Keratinocyte (primary cell): ENCODE measurements around the gene SNRNP35.

Source experiments
- EZH2 ChIP-seq: IDR thresholded peaks from one replicate; pipeline ENCODE4 v1.6.1; 2012; ENCODE audit warnings: inconsistent platforms, mild to moderate bottlenecking, low read length, moderate library complexity
- TF ChIP-seq, protein P1 (sequence below), 3 experiments: IDR thresholded peaks in 1 of 3; conservative IDR thresholded peaks in 1 of 3; optimal IDR thresholded peaks in 1 of 3; 2 replicates in 2 of 3; 3 replicates in 1 of 3; pipeline versions ENCODE3 to v1.5.1; 2011; ENCODE audit warnings: low read length in 3 of 3, mild to moderate bottlenecking in 3 of 3, moderate library complexity in 2 of 3, control low read depth in 1 of 3, inconsistent platforms in 1 of 3; ENCODE audit not compliant: insufficient read depth in 2 of 3; ENCODE audit errors: extremely low read depth in 1 of 3

DNA sequence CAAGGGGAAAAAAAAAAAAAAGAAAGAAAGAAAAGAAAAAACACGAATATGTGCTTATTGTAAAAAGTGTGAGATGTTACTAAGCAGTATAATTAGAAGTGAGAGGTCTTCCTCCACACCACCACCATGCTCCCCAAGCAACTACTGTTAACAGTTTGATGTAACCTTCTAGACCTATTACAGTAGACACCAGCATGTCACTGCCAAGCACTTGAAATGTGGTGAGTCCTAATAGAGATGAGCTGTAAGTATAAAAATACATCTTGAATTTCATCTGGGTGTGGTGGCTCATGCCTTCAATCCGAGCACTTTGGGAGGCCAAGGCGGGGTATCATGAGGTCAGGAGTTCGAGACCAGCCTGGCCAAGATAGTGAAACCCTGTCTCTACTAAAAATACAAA is 8.1 kb upstream of the SNRNP35 start:
- TF ChIP-seq, protein P1, sequence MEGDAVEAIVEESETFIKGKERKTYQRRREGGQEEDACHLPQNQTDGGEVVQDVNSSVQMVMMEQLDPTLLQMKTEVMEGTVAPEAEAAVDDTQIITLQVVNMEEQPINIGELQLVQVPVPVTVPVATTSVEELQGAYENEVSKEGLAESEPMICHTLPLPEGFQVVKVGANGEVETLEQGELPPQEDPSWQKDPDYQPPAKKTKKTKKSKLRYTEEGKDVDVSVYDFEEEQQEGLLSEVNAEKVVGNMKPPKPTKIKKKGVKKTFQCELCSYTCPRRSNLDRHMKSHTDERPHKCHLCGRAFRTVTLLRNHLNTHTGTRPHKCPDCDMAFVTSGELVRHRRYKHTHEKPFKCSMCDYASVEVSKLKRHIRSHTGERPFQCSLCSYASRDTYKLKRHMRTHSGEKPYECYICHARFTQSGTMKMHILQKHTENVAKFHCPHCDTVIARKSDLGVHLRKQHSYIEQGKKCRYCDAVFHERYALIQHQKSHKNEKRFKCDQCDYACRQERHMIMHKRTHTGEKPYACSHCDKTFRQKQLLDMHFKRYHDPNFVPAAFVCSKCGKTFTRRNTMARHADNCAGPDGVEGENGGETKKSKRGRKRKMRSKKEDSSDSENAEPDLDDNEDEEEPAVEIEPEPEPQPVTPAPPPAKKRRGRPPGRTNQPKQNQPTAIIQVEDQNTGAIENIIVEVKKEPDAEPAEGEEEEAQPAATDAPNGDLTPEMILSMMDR (optimal IDR thresholded peaks at IDR 0.05 in 1 of 3, IDR thresholded peaks at IDR 0.05 in 1 of 3, conservative IDR thresholded peaks at IDR 0.05 in 1 of 3; ENCODE audit: extremely low read depth in 1 of 3, insufficient read depth in 2 of 3, low read length in 3 of 3), result no peak
- TF ChIP-seq EZH2, result no peak
